DND-41 (cell line): ENCODE results near the gene RABGGTA.

ENCODE experiments used
- CTCF ChIP-seq: IDR thresholded peaks from 2 replicates; pipeline ENCODE4 v1.5.1; 2012; ENCODE audit warnings: borderline replicate concordance, low read length, moderate library complexity, mild to moderate bottlenecking; ENCODE audit not compliant: poor library complexity, severe bottlenecking; ENCODE audit errors: extremely low read depth
- EZH2 ChIP-seq: IDR thresholded peaks from 3 replicates; pipeline ENCODE4 v1.6.1; 2012; ENCODE audit warnings: borderline replicate concordance, low read depth, mild to moderate bottlenecking, moderate library complexity, low read length, inconsistent platforms; ENCODE audit not compliant: severe bottlenecking

GRCh38 chr14:24261256-24261968 is 10.0 kb downstream of the RABGGTA start:
- TF ChIP-seq CTCF = no peak
- TF ChIP-seq EZH2 = no peak
